HCT116 (cell line): ENCODE measurements around the gene DNAAF1. TPM values are rescaled to one million over a fixed set of nuclear protein-coding genes. Genes with fewer than 3 reads are reported as not detected.

Source experiments
- ATAC-seq: fragments of 200-7000 bp; cut with Tn5 transposase; 2 replicates; pipeline ENCODE4 v1.9.1; 2020; ENCODE audit warnings: mild to moderate bottlenecking, moderate library complexity
- BruUV-seq: library from RNA; stranded (reverse); fragments of 400-500 nt; replicated peaks from 2 replicates; lab custom pipeline; 2021; lab: Mats Ljungman, UMichigan
- CTCF ChIA-PET: fragments of 300-600 bp; sonication (Branson Sonifier 250); formaldehyde crosslinking; loops from one replicate; lab custom pipeline; 2021; ENCODE audit warnings: antibody characterized with exemption; lab: Charles Lee
- POLR2A ChIA-PET: fragments of 300-600, 350-600 bp; sonication (Branson Sonifier 250); formaldehyde crosslinking; loops from one replicate; lab custom pipeline; 2021; ENCODE audit warnings: antibody characterized with exemption; lab: Charles Lee
- RAD21 ChIA-PET, 2 experiments: fragments of 300-600 bp; sonication (Branson Sonifier 250); formaldehyde crosslinking; loops; one replicate each; lab custom pipeline; 2023; ENCODE audit warnings: low total read pairs in 2 of 2; ENCODE audit not compliant: uncharacterized antibody in 2 of 2, unreplicated experiment in 2 of 2, low non-redundant PET in 1 of 2; lab: Charles Lee
- DNase-seq: peaks from one replicate; pipeline ENCODE4 v3.0.0-alpha.2; 2010; ENCODE audit warnings: low read depth, low spot score
- H2AFZ ChIP-seq: fragments of 200-600 bp; shearing (Covaris generic), sonication (generic); 2 replicates; pipeline ENCODE4 v1.6.1; 2017; ENCODE audit warnings: low read depth, mixed run types, mixed read lengths, antibody characterized with exemption, low read length; ENCODE audit not compliant: poor library complexity, severe bottlenecking
- H3K27ac ChIP-seq: 2 replicates; pipeline ENCODE4 v1.5.1; 2012; ENCODE audit warnings: low read depth, low read length
- H3K27me3 ChIP-seq: fragments of 200-600 bp; sonication (generic); 2 replicates; pipeline ENCODE4 v1.6.1; 2016; ENCODE audit warnings: mixed run types, low read length, mixed read lengths; ENCODE audit not compliant: insufficient read depth
- H3K36me3 ChIP-seq, 2 experiments: fragments of 200-500 bp in 1 of 2; fragments of 200-600 bp in 1 of 2; sonication (Bioruptor generic) in 1 of 2; sonication (generic) in 1 of 2; 2 replicates each; pipeline versions ENCODE4 v1.5.1 to v1.6.1; 2014 to 2016; ENCODE audit warnings: low read length in 2 of 2, inconsistent platforms in 1 of 2, mixed read lengths in 1 of 2, mixed run types in 1 of 2; ENCODE audit not compliant: insufficient read depth in 2 of 2, control insufficient read depth in 1 of 2
- H3K4me1 ChIP-seq, 2 experiments: fragments of 200-600 bp in 1 of 2; sonication (generic) in 1 of 2; 2 replicates each; pipeline versions ENCODE4 v1.5.1 to v1.6.1; 2012 to 2017; ENCODE audit warnings: low read length in 2 of 2, inconsistent platforms in 1 of 2, mild to moderate bottlenecking in 1 of 2, mixed read lengths in 1 of 2, mixed run types in 1 of 2, moderate library complexity in 1 of 2; ENCODE audit not compliant: insufficient read depth in 2 of 2, control insufficient read depth in 1 of 2
- H3K4me2 ChIP-seq: fragments of 200-600 bp; sonication (generic); 2 replicates; pipeline ENCODE4 v1.6.1; 2017; ENCODE audit warnings: mixed run types, low read length, mixed read lengths
- H3K4me3 ChIP-seq, 2 experiments: fragments of 200-600 bp in 1 of 2; sonication (generic) in 1 of 2; replicated peaks in 1 of 2; 2 replicates each; pipeline ENCODE4 v1.5.1; 2011 to 2016; ENCODE audit warnings: low read length in 2 of 2, control low read depth in 1 of 2, low read depth in 1 of 2, mild to moderate bottlenecking in 1 of 2, mixed read lengths in 1 of 2, mixed run types in 1 of 2
- H3K79me2 ChIP-seq: fragments of 200-600 bp; sonication (generic); 2 replicates; pipeline ENCODE4 v1.6.1; 2017; ENCODE audit warnings: mild to moderate bottlenecking, mixed run types, low read length, moderate library complexity, mixed read lengths; ENCODE audit not compliant: insufficient read depth
- H3K9ac ChIP-seq: fragments of 200-600 bp; sonication (generic); 2 replicates; pipeline ENCODE4 v1.6.1; 2016; ENCODE audit warnings: low read length, mixed read lengths
- H3K9me2 ChIP-seq: fragments of 200-600 bp; sonication (generic), shearing (Covaris generic); 2 replicates; pipeline ENCODE4 v1.6.1; 2017; ENCODE audit warnings: mixed run types, mild to moderate bottlenecking, moderate library complexity; ENCODE audit not compliant: insufficient read depth
- H3K9me3 ChIP-seq, 2 experiments: fragments of 200-500 bp in 1 of 2; fragments of 200-600 bp in 1 of 2; sonication (Bioruptor generic) in 1 of 2; sonication (generic) in 1 of 2; 2 replicates each; pipeline ENCODE4 v1.6.1; 2014 to 2017; ENCODE audit warnings: low read length in 2 of 2, mixed read lengths in 2 of 2, inconsistent platforms in 1 of 2, low read depth in 1 of 2, mild to moderate bottlenecking in 1 of 2, mixed run types in 1 of 2, moderate library complexity in 1 of 2; ENCODE audit not compliant: control insufficient read depth in 1 of 2, insufficient read depth in 1 of 2
- H4K20me1 ChIP-seq: fragments of 200-600 bp; sonication (generic), shearing (Covaris generic); 2 replicates; pipeline ENCODE4 v1.6.1; 2017; ENCODE audit warnings: mixed run types, mild to moderate bottlenecking, moderate library complexity; ENCODE audit not compliant: insufficient read depth
- EGR1 ChIP-seq: IDR thresholded peaks from 2 replicates; pipeline ENCODE4 v1.6.1; 2012; ENCODE audit warnings: low read depth
- ELF1 ChIP-seq: IDR thresholded peaks from 2 replicates; pipeline ENCODE4 v1.6.1; 2012; ENCODE audit warnings: low read depth, borderline replicate concordance
- EZH2phosphoT487 ChIP-seq: fragments of 200-600 bp; IDR thresholded peaks from 2 replicates; pipeline ENCODE4 v1.6.1; 2018; ENCODE audit warnings: antibody characterized with exemption, borderline replicate concordance
- FOSL1 ChIP-seq: IDR thresholded peaks from 2 replicates; pipeline ENCODE4 v1.6.1; 2012; ENCODE audit warnings: low read depth
- JUND ChIP-seq: IDR thresholded peaks from 2 replicates; pipeline ENCODE4 v1.6.1; 2012
- POLR2A ChIP-seq: IDR thresholded peaks from 2 replicates; pipeline ENCODE4 v1.7.0; 2011; ENCODE audit warnings: borderline replicate concordance; ENCODE audit not compliant: insufficient read depth, insufficient read length; ENCODE audit errors: extremely low read depth
- SIN3A ChIP-seq: IDR thresholded peaks from 2 replicates; pipeline ENCODE4 v1.6.1; 2012; ENCODE audit warnings: low read depth
- SP1 ChIP-seq: IDR thresholded peaks from 2 replicates; pipeline ENCODE4 v1.6.1; 2012; ENCODE audit warnings: low read depth
- YY1 ChIP-seq: IDR thresholded peaks from 2 replicates; pipeline ENCODE4 v1.6.1; 2011; ENCODE audit warnings: low read length, low read depth, moderate library complexity, mild to moderate bottlenecking; ENCODE audit not compliant: insufficient replicate concordance; ENCODE audit errors: extremely low read depth
- intact Hi-C: fragments of 100-400 bp; cut with micrococcal nuclease; formaldehyde crosslinking; loops from 2 replicates; pipeline ENCODE4 v1.10.0; 2022
- total RNA-seq: library from RNA; stranded (reverse); gene quantifications from one replicate; pipeline ENCODE4 v1.2.1, GENCODE V29; 2021; ENCODE audit not compliant: unreplicated experiment
- TF ChIP-seq, protein P1 (sequence below): IDR thresholded peaks from 2 replicates; pipeline ENCODE4 v1.6.1; 2012
- TF ChIP-seq, protein P2 (sequence below), 3 experiments: fragments of 200-600 bp in 1 of 3; sonication (generic) in 1 of 3; IDR thresholded peaks in 2 of 3; conservative IDR thresholded peaks in 1 of 3; 2 replicates each; pipeline ENCODE4 v1.5.1; 2012 to 2017; ENCODE audit warnings: low read depth in 2 of 3, low read length in 2 of 3, antibody characterized with exemption in 1 of 3, borderline replicate concordance in 1 of 3, control low read depth in 1 of 3, mild to moderate bottlenecking in 1 of 3, mixed read lengths in 1 of 3, mixed run types in 1 of 3, moderate library complexity in 1 of 3; ENCODE audit not compliant: insufficient read depth in 1 of 3

DNAAF1 gene
- total RNA-seq, 1 experiment from 2014 or later = 0.30 TPM

DNA sequence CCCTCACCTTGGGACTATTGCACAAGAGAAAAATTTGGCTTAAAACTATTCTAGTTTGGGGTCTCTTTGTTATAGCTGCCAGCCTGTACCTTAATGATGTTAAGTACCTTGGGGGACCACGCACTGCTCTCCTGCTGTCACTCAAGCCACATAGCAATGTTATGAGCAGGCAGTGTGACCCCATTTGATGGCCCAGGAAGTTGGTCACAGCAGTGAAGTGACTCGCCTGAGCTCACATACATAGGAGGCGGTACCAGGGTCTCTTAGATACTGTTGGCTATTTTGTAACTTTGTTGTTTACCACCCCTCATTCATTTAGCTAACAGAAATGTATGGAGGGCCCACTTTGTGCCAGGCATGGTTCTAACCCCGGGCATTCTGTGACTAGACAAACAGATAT lies 78.3 kb downstream of the DNAAF1 start:
- H4K20me1 ChIP-seq = no peaks in the 10 kb centered on the region
- H3K27ac ChIP-seq = no peak overlapping the region
- peak; percentile 26; the same call in 1 of the 2 replicates for ATAC-seq
- H3K9ac ChIP-seq = no peak overlapping the region
- no peak for DNase-seq
- ChIA-PET POLR2A (no interaction called here), CTCF (interaction anchor here (1.4 kb wide), 1 partner anchor 37 kb away, joined by 6 read pairs; the partner anchor contains the start of gene TAF1C), RAD21 (no interaction called here)
- H3K4me1 ChIP-seq = peaks cover 13 to 40% of the 10 kb centered on the region in 2 experiments
- no peaks in the 10 kb centered on the region for H3K9me2 ChIP-seq
- intact Hi-C loops = no loop called here
- BruUV-seq = no TSS peak
- no peaks in the 10 kb centered on the region for H3K79me2 ChIP-seq
- H3K4me3 ChIP-seq = no peak overlapping the region
- H2AFZ ChIP-seq = peak overlapping the region; percentile 50
- H3K4me2 ChIP-seq = peak overlapping the region; percentile 48
- TF ChIP-seq EZH2phosphoT487 (no peak), FOSL1 (peak; percentile 37; the same call in 1 of the 2 replicates), JUND (no peak), EGR1 (no peak), POLR2A (no peak), SP1 (peak; percentile 12; the same call in 1 of the 2 replicates), YY1 (no peak), SIN3A (no peak), ELF1 (no peak)
- TF ChIP-seq, protein P1, sequence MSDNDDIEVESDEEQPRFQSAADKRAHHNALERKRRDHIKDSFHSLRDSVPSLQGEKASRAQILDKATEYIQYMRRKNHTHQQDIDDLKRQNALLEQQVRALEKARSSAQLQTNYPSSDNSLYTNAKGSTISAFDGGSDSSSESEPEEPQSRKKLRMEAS = no peak
- TF ChIP-seq, protein P2, sequence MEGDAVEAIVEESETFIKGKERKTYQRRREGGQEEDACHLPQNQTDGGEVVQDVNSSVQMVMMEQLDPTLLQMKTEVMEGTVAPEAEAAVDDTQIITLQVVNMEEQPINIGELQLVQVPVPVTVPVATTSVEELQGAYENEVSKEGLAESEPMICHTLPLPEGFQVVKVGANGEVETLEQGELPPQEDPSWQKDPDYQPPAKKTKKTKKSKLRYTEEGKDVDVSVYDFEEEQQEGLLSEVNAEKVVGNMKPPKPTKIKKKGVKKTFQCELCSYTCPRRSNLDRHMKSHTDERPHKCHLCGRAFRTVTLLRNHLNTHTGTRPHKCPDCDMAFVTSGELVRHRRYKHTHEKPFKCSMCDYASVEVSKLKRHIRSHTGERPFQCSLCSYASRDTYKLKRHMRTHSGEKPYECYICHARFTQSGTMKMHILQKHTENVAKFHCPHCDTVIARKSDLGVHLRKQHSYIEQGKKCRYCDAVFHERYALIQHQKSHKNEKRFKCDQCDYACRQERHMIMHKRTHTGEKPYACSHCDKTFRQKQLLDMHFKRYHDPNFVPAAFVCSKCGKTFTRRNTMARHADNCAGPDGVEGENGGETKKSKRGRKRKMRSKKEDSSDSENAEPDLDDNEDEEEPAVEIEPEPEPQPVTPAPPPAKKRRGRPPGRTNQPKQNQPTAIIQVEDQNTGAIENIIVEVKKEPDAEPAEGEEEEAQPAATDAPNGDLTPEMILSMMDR (IDR thresholded peaks at IDR 0.05 in 2 of 3, conservative IDR thresholded peaks at IDR 0.05 in 1 of 3; ENCODE audit: borderline replicate concordance in 1 of 3, insufficient read depth in 1 of 3, low read depth in 2 of 3, low read length in 2 of 3) = no peak
- H3K36me3 ChIP-seq = no peaks in the 10 kb centered on the region
- no peaks in the 10 kb centered on the region for H3K27me3 ChIP-seq
- no peaks in the 10 kb centered on the region for H3K9me3 ChIP-seq
